Stimulated activated naive CD8-positive, alpha-beta T cell treated with anti-CD3 and anti-CD28 coated beads, Interleukin-15, amount 100 ng/mL, for 72 hours (primary cell): ENCODE measurements around the gene NELFE.
"Not testable (repeated sequence)": the region's sequence is repeated elsewhere in the genome, so short reads cannot be mapped to it uniquely, and the experiment has no call there.

Experiments
- ATAC-seq: fragments of 150-1000 bp; cut with Tn5 transposase; 2 replicates; pipeline ENCODE4 v1.10.0; 2021; ENCODE audit warnings: mild to moderate bottlenecking, moderate library complexity
- DNase-seq, 2 donors: peaks; one replicate each; pipeline ENCODE4 v3.0.0; 2021 to 2022
- H3K27ac Mint-ChIP-seq, 2 donors: one replicate each; pipeline ENCODE4 v1.8.0; 2022; ENCODE audit warnings: mild to moderate bottlenecking in 2 of 2, mixed read lengths in 2 of 2, moderate library complexity in 2 of 2
- H3K27me3 Mint-ChIP-seq: one replicate; pipeline ENCODE4 v1.8.0; 2022; ENCODE audit warnings: mixed read lengths
- H3K4me1 Mint-ChIP-seq: one replicate; pipeline ENCODE4 v1.8.0; 2022; ENCODE audit warnings: mild to moderate bottlenecking, mixed read lengths
- H3K4me3 Mint-ChIP-seq, 2 donors: one replicate each; pipeline ENCODE4 v1.8.0; 2022; ENCODE audit warnings: mild to moderate bottlenecking in 2 of 2, mixed read lengths in 2 of 2, moderate library complexity in 1 of 2
- H3K9me3 Mint-ChIP-seq, 2 donors: one replicate each; pipeline ENCODE4 v1.8.0; 2022; ENCODE audit warnings: mixed read lengths in 2 of 2

NELFE gene

GRCh38 chr6:31958741-31959739, at the start of gene NELFE, which contains the start of gene SKIC2:
Gene NELFE, minus strand, starts transcription at chr6:31958971. Its CDS starts 525 bp downstream, at chr6:31958446.
Gene SKIC2, plus strand, starts transcription at chr6:31959175. Its CDS starts 18 bp downstream, at chr6:31959193.
- Mint-ChIP-seq H3K9me3 (no peaks in the 10 kb centered on the region), H3K4me1 (peaks cover 51% of the 10 kb centered on the region), H3K27ac (peak within 1 kb of the TSS; percentile 96 to 100), H3K27me3 (no peaks in the 10 kb centered on the region), H3K4me3 (peak within 1 kb of the TSS; percentile 90 to 98)
- peak; percentile 97 to 99 for DNase-seq
- peak; percentile 99 for ATAC-seq

- ATAC-seq, H3K9me3 Mint-ChIP-seq, H3K27ac Mint-ChIP-seq, H3K27me3 Mint-ChIP-seq, DNase-seq, H3K4me3 Mint-ChIP-seq: not testable (repeated sequence)
- peaks cover 11% of the 10 kb centered on the region for H3K4me1 Mint-ChIP-seq
These were observed 49.3 kb upstream of the NELFE start for GRCh38 chr6:32008037-32008436.

GRCh38 chr6:32007086-32007485, 48.3 kb upstream of the NELFE start:
- not testable (repeated sequence) for DNase-seq, H3K27me3 Mint-ChIP-seq, H3K9me3 Mint-ChIP-seq, ATAC-seq, H3K4me3 Mint-ChIP-seq, H3K27ac Mint-ChIP-seq
- H3K4me1 Mint-ChIP-seq: peaks cover 11% of the 10 kb centered on the region

- H3K9me3 Mint-ChIP-seq, DNase-seq, H3K27ac Mint-ChIP-seq, H3K27me3 Mint-ChIP-seq, ATAC-seq, H3K4me3 Mint-ChIP-seq: not testable (repeated sequence)
- H3K4me1 Mint-ChIP-seq: peaks cover 11% of the 10 kb centered on the region
These were observed 47.3 kb upstream of the NELFE start for GRCh38 chr6:32005991-32006529.

- H3K9me3 Mint-ChIP-seq, H3K4me3 Mint-ChIP-seq, H3K27me3 Mint-ChIP-seq, DNase-seq, ATAC-seq, H3K27ac Mint-ChIP-seq: not testable (repeated sequence)
- H3K4me1 Mint-ChIP-seq: peaks cover 11% of the 10 kb centered on the region
These were observed 46.7 kb upstream of the NELFE start for GRCh38 chr6:32005538-32005880.

- H3K4me1 Mint-ChIP-seq: peaks cover 11% of the 10 kb centered on the region
- H3K27me3 Mint-ChIP-seq, H3K9me3 Mint-ChIP-seq, DNase-seq, H3K4me3 Mint-ChIP-seq: not testable (repeated sequence)
- H3K27ac Mint-ChIP-seq: peak overlapping the region in 1 of 2 donors; percentile 33
- ATAC-seq: peak; percentile 87
These were observed 46.2 kb upstream of the NELFE start for GRCh38 chr6:32004864-32005537.

GRCh38 chr6:32004393-32004792, 45.6 kb upstream of the NELFE start:
- peaks cover 11% of the 10 kb centered on the region for H3K4me1 Mint-ChIP-seq
- DNase-seq, H3K27me3 Mint-ChIP-seq, H3K9me3 Mint-ChIP-seq, ATAC-seq, H3K4me3 Mint-ChIP-seq, H3K27ac Mint-ChIP-seq: not testable (repeated sequence)

GRCh38 chr6:32003301-32003700, 44.5 kb upstream of the NELFE start:
- ATAC-seq, H3K9me3 Mint-ChIP-seq, H3K4me3 Mint-ChIP-seq, DNase-seq, H3K27ac Mint-ChIP-seq, H3K27me3 Mint-ChIP-seq: not testable (repeated sequence)
- peaks cover 11% of the 10 kb centered on the region for H3K4me1 Mint-ChIP-seq

- not testable (repeated sequence) for H3K9me3 Mint-ChIP-seq, DNase-seq, ATAC-seq, H3K27me3 Mint-ChIP-seq, H3K4me3 Mint-ChIP-seq, H3K27ac Mint-ChIP-seq
- peaks cover 11% of the 10 kb centered on the region for H3K4me1 Mint-ChIP-seq
These were observed 43.9 kb upstream of the NELFE start for GRCh38 chr6:32002546-32003268.

- not testable (repeated sequence) for ATAC-seq, H3K4me3 Mint-ChIP-seq, DNase-seq, H3K27me3 Mint-ChIP-seq, H3K4me1 Mint-ChIP-seq, H3K9me3 Mint-ChIP-seq
- H3K27ac Mint-ChIP-seq: peak overlapping the region in 1 of 2 donors; percentile 30
These were observed 37.6 kb upstream of the NELFE start for GRCh38 chr6:31996385-31996784.

GRCh38 chr6:31994421-31994820, 35.6 kb upstream of the NELFE start:
- not testable (repeated sequence) for H3K27ac Mint-ChIP-seq

GRCh38 chr6:31989363-31989762, 30.6 kb upstream of the NELFE start:
- H3K9me3 Mint-ChIP-seq, DNase-seq, H3K27me3 Mint-ChIP-seq, H3K27ac Mint-ChIP-seq, ATAC-seq, H3K4me1 Mint-ChIP-seq, H3K4me3 Mint-ChIP-seq: not testable (repeated sequence)

More at GRCh38 chr6:31994421-31994820, 35.6 kb upstream of the NELFE start:
- not testable (repeated sequence) for H3K4me1 Mint-ChIP-seq, H3K9me3 Mint-ChIP-seq, H3K27me3 Mint-ChIP-seq, H3K4me3 Mint-ChIP-seq, ATAC-seq, DNase-seq

GRCh38 chr6:31981744-31982143, 23.0 kb upstream of the NELFE start, which contains the start of gene C4A:
Gene C4A, plus strand, starts transcription at chr6:31982057. Its CDS starts 51 bp downstream, at chr6:31982108.
- not testable (repeated sequence) for H3K27ac Mint-ChIP-seq, H3K27me3 Mint-ChIP-seq, DNase-seq, ATAC-seq, H3K4me3 Mint-ChIP-seq, H3K9me3 Mint-ChIP-seq
- peaks cover 10% of the 10 kb centered on the region for H3K4me1 Mint-ChIP-seq

- H3K27me3 Mint-ChIP-seq, DNase-seq, H3K27ac Mint-ChIP-seq, H3K4me3 Mint-ChIP-seq, H3K9me3 Mint-ChIP-seq, ATAC-seq: not testable (repeated sequence)
- peaks cover 10% of the 10 kb centered on the region for H3K4me1 Mint-ChIP-seq
These were observed 22.2 kb upstream of the NELFE start for GRCh38 chr6:31980998-31981397.
